GM12875 (cell line): ENCODE measurements around the gene ETV6.

Experiments
- H3K4me3 ChIP-seq: one replicate; pipeline ENCODE4 v1.5.1; 2011; ENCODE audit warnings: low read depth, low read length, control low read depth
- CTCF ChIP-seq: IDR thresholded peaks from 2 replicates; pipeline ENCODE4 v1.5.1; 2011; ENCODE audit warnings: low read depth, mild to moderate bottlenecking, control low read depth, inconsistent platforms, low read length, moderate library complexity, borderline replicate concordance; ENCODE audit not compliant: insufficient read depth

The ETV6 gene

GRCh38 chr12:11838403-11838802, 188.9 kb downstream of the ETV6 start:
- TF ChIP-seq CTCF: no peak
- no peak overlapping the region for H3K4me3 ChIP-seq

- TF ChIP-seq CTCF: no peak
- no peak overlapping the region for H3K4me3 ChIP-seq
These were observed 189.7 kb downstream of the ETV6 start for GRCh38 chr12:11839091-11839641.

- no peak overlapping the region for H3K4me3 ChIP-seq
- no peak for TF ChIP-seq CTCF
These were observed 190.9 kb downstream of the ETV6 start for GRCh38 chr12:11840366-11840765.

- no peak overlapping the region for H3K4me3 ChIP-seq
- TF ChIP-seq CTCF: no peak
These were observed 197.0 kb downstream of the ETV6 start for GRCh38 chr12:11846488-11846887.

GRCh38 chr12:11847539-11847938, 198.1 kb downstream of the ETV6 start:
- H3K4me3 ChIP-seq: no peak overlapping the region
- no peak for TF ChIP-seq CTCF

GRCh38 chr12:11849757-11850504, 200.5 kb downstream of the ETV6 start:
- no peak overlapping the region for H3K4me3 ChIP-seq
- TF ChIP-seq CTCF: no peak

- H3K4me3 ChIP-seq: no peak overlapping the region
- no peak for TF ChIP-seq CTCF
These were observed 203.7 kb downstream of the ETV6 start for GRCh38 chr12:11853126-11853525.
